Activated T-cell treated with anti-CD3 and anti-CD28 coated beads for 1 hour (primary cell): ENCODE data around the gene DERA.
"Not testable (repeated sequence)": the region's sequence is repeated elsewhere in the genome, so short reads cannot be mapped to it uniquely, and the experiment has no call there.

Experiments
- DNase-seq: peaks from one replicate; pipeline ENCODE4 v3.0.0-alpha.2; 2020; ENCODE audit warnings: low read depth

Gene DERA

GRCh38 chr12:15910864-15911721 is at the start of gene DERA:
Gene DERA (plus strand): TSS chr12:15911332. CDS start chr12:15911384, 52 bp downstream.
- peak; percentile 44 for DNase-seq

GRCh38 chr12:15861404-15861803 is 49.7 kb upstream of the DERA start:
- no peak for DNase-seq

- DNase-seq: no peak
These were observed 48.3 kb upstream of the DERA start for GRCh38 chr12:15862840-15863239.

- no peak for DNase-seq
These were observed 47.8 kb upstream of the DERA start for GRCh38 chr12:15863372-15863771.

- DNase-seq: no peak
These were observed 47.1 kb upstream of the DERA start for GRCh38 chr12:15863984-15864383.

- DNase-seq: no peak
These were observed 42.9 kb upstream of the DERA start for GRCh38 chr12:15868186-15868585.

- DNase-seq: no peak
These were observed 37.6 kb upstream of the DERA start for GRCh38 chr12:15873556-15873955.

GRCh38 chr12:15874556-15875145 is 36.5 kb upstream of the DERA start:
- not testable (repeated sequence) for DNase-seq

GRCh38 chr12:15875863-15876262 is 35.3 kb upstream of the DERA start:
- DNase-seq: no peak

GRCh38 chr12:15879413-15879812 is 31.7 kb upstream of the DERA start:
- no peak for DNase-seq

GRCh38 chr12:15880721-15881120 is 30.4 kb upstream of the DERA start:
- DNase-seq: no peak

GRCh38 chr12:15882118-15882971 is 28.8 kb upstream of the DERA start, which contains the start of gene STRAP:
Gene STRAP (plus strand): TSS chr12:15882387. CDS start chr12:15882708, 321 bp downstream.
- DNase-seq: peak; percentile 89

- DNase-seq: no peak
These were observed 27.6 kb upstream of the DERA start for GRCh38 chr12:15883536-15883935.

- DNase-seq: no peak
These were observed 24.6 kb upstream of the DERA start for GRCh38 chr12:15886372-15887042.

GRCh38 chr12:15887043-15887817 is 23.9 kb upstream of the DERA start:
- no peak for DNase-seq

- no peak for DNase-seq
These were observed 18.4 kb upstream of the DERA start for GRCh38 chr12:15892645-15893259.

GRCh38 chr12:15893260-15893659 is 17.9 kb upstream of the DERA start:
- no peak for DNase-seq

- DNase-seq: no peak
These were observed 14.3 kb upstream of the DERA start for GRCh38 chr12:15896867-15897266.

- no peak for DNase-seq
These were observed 13.7 kb upstream of the DERA start for GRCh38 chr12:15897433-15897832.

- DNase-seq: no peak
These were observed 11.8 kb upstream of the DERA start for GRCh38 chr12:15899282-15899870.
